SKM-1 (cell line): ENCODE measurements around the gene EEF1AKMT4.

Source experiments
- DNase-seq: peaks from one replicate; lab custom pipeline; 2025; ENCODE audit not compliant: unreplicated experiment; lab: John Stamatoyannopoulos, UW

The EEF1AKMT4 gene

DNA sequence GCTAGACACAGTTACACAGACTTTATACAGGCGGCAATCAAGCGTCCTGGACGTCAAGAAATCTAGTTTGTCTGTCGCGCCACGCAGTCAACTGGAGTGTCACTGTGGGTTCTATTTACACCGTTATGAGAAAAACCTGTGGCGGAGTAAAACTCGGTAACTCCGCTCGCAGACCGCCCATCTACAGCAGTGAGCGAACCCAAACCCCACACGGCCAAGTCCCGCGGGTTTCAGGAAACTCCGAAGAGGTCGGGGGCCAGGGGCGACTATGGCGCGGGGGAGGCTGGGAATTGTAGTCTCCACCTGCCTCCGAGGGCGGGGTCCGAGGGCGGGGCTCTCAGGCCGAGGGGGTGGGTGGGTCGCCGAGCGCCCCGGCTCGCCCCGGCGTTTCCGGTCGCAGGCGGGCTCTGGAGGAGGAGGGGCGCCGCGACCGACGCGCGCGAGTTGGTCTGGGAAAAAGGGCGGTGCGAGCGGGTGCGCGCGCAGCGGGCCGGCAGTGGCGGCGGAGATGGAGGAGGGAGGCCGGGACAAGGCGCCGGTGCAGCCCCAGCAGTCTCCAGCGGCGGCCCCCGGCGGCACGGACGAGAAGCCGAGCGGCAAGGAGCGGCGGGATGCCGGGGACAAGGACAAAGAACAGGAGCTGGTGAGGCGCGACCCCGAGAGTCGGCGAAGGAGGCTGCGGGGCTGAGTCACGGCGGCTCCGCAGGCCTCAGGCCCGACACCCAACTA is 49.5 kb downstream of the EEF1AKMT4 start, which contains the start of gene PSMD2:
PSMD2 (plus strand) TSS at position 483 of the 729 bp plus-strand sequence; CDS start at position 509, 26 bp downstream.
- peak; percentile 93 for DNase-seq

DNA sequence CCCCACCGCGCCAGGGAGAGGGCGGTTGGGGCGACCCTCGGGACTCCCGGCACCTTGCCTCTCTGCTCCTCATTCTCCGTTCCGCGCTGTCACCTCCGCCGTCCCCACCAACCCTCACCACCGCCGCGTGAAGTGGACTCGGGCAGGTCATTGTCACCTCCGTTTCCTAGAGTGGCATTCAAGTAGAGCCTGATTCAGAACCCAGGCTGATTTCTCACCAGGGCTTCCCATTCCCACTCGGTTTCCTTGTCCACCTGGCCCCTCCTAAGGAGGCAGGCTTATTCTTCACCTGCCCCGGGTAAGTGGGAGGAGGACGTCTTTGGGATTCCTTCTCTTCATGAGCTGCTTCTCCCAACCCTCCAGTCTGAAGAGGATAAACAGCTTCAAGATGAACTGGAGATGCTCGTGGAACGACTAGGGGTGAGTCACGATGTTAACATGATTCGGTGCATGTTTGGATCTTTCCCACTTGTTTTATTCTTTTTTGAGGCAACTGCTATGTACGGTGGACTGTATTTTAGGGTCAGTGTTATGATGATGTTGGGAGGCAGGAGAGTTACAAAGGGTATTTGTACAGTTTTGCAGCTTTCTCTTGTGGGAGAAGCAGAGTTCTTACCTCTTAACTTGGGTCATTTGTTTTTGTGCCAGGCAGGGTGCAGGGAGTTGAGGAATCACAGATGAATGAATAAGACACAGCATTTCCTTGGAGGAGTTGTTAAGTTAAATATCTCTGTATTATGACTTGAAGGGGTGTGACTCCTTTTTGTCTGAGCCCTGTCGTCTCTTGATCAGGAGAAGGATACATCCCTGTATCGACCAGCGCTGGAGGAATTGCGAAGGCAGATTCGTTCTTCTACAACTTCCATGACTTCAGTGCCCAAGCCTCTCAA is 50.3 kb downstream of the EEF1AKMT4 start:
- DNase-seq = no peak

GRCh38 chr3:184300378-184300720 is 50.9 kb downstream of the EEF1AKMT4 start:
- DNase-seq = no peak

DNA sequence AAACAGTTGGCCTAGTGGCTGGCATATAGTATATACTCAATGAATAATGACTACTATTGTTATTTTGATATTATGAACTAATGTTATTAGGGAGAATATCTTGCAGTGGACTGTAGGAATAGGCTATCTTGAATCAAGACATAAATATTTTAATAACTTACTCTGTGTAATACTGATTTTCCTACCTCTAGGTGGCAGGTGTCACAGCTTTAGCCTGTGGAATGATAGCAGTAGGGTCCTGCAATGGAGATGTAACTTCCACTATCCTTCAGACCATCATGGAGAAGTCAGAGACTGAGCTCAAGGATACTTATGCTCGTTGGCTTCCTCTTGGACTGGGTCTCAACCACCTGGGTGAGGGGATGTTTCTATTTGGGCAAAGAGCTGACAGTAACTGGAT is 56.1 kb downstream of the EEF1AKMT4 start:
- DNase-seq = no peak

- no peak for DNase-seq
Measured at GRCh38 chr3:184306341-184306972, 57.0 kb downstream of the EEF1AKMT4 start.

DNA sequence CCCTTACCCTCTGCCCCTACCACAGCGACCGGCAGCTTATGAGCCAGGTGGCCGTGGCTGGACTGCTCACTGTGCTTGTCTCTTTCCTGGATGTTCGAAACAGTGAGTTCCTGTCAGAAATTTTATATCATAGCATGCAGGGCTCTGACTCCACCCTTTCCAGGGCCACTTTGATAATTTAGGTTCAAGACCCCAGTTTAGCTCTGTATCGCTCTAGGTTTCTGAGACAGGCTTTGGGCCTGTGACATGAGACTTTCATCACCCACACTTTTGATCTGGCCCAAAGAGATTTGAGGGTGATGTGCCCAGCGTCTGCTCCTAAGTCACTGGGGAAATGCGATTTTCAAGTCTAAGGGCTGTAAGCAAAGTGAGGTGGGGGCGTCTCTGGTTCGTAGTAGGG is 58.4 kb downstream of the EEF1AKMT4 start:
- DNase-seq = no peak
